Fibroblast of villous mesenchyme (primary cell): ENCODE data around the gene DARS1. TPM values are rescaled to one million over a fixed set of nuclear protein-coding genes. Genes with fewer than 3 reads are reported as not detected.
"Not testable (repeated sequence)": the region's sequence is repeated elsewhere in the genome, so short reads cannot be mapped to it uniquely, and the experiment has no call there.

Experiments
- DNase-seq: peaks from one replicate; pipeline ENCODE4 v3.0.0-alpha.2; 2010; ENCODE audit warnings: low read depth
- H3K4me3 ChIP-seq: 2 replicates; pipeline ENCODE4 v1.5.1; 2011; ENCODE audit warnings: low read depth, mild to moderate bottlenecking, low read length
- total RNA-seq: library from RNA; depleted of rRNA; stranded (reverse); fragments of >200 nt; gene quantifications from 2 replicates; pipeline ENCODE4 v1.2.3, GENCODE V29; 2012
- TF ChIP-seq, protein P1 (sequence below): IDR thresholded peaks from 2 replicates; pipeline ENCODE4 v1.5.1; 2012; ENCODE audit warnings: low read depth, mild to moderate bottlenecking, low read length; ENCODE audit not compliant: insufficient read depth

The DARS1 gene
- total RNA-seq, 1 donor, result 94.1 TPM

GRCh38 chr2:135885709-135886108 lies 99.7 kb downstream of the DARS1 start:
- H3K4me3 ChIP-seq, result no peak overlapping the region
- TF ChIP-seq, protein P1, sequence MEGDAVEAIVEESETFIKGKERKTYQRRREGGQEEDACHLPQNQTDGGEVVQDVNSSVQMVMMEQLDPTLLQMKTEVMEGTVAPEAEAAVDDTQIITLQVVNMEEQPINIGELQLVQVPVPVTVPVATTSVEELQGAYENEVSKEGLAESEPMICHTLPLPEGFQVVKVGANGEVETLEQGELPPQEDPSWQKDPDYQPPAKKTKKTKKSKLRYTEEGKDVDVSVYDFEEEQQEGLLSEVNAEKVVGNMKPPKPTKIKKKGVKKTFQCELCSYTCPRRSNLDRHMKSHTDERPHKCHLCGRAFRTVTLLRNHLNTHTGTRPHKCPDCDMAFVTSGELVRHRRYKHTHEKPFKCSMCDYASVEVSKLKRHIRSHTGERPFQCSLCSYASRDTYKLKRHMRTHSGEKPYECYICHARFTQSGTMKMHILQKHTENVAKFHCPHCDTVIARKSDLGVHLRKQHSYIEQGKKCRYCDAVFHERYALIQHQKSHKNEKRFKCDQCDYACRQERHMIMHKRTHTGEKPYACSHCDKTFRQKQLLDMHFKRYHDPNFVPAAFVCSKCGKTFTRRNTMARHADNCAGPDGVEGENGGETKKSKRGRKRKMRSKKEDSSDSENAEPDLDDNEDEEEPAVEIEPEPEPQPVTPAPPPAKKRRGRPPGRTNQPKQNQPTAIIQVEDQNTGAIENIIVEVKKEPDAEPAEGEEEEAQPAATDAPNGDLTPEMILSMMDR, result no peak
- DNase-seq, result no peak

DNA sequence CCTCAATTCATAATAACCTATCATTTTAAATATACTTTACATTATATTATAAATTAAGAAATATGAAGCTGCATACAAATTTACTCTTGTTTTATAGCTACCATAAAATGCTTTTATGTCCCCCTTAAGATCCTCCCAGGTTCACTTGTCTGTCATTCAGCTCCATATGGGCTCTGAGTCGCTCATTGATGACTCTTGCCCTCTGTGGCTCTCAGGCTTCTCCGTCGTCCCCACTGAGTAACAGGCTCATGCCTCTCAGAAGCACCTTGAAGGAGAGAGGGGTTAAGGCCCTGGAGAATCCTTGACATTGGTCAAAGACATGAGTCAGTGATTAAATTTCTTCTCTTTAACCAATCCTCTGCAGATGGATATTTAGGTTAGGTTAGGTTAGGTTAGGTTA lies 103.0 kb downstream of the DARS1 start:
- H3K4me3 ChIP-seq, result no peak overlapping the region
- TF ChIP-seq, protein P1, result no peak
- no peak for DNase-seq

DNA sequence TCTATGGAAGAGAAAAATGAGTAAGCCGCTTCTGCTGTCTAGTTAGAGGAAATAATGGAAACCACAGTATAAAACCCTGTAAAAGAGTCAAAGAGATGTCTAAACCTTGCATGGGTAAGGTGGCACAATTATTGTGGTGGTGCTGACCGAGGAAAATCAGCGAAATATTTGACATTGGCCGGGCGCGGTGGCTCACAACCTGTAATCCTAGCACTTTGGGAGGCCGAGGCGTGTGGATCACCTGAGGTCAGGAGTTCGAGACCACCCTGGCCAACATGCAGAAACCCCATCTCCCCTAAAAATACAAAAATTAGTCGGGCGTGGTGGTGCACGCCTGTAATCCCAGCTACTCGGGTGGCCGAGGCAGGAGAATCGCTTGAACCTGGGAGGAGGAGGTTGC lies 108.7 kb downstream of the DARS1 start:
- not testable (repeated sequence) for DNase-seq
- peak overlapping the region; percentile 78 for H3K4me3 ChIP-seq

GRCh38 chr2:135876066-135876711 lies 109.2 kb downstream of the DARS1 start, which contains the start of gene MCM6:
Gene MCM6, minus strand, starts transcription at chr2:135876443. Its CDS starts 78 bp downstream, at chr2:135876365.
- DNase-seq, result peak; percentile 99
- TF ChIP-seq, protein P1, result no peak
- peak within 1 kb of the TSS; percentile 78 for H3K4me3 ChIP-seq

GRCh38 chr2:135875491-135876065 lies 109.8 kb downstream of the DARS1 start:
- peak overlapping the region; percentile 78 for H3K4me3 ChIP-seq
- TF ChIP-seq, protein P1, result no peak
- peak; percentile 55 for DNase-seq

- DNase-seq, result no peak
- H3K4me3 ChIP-seq, result peak overlapping the region; percentile 78
- TF ChIP-seq, protein P1, result no peak
These were observed 110.6 kb downstream of the DARS1 start for GRCh38 chr2:135874777-135875365.

GRCh38 chr2:135870571-135870970 lies 114.9 kb downstream of the DARS1 start:
- DNase-seq, result no peak
- TF ChIP-seq, protein P1, result no peak
- no peak overlapping the region for H3K4me3 ChIP-seq
